Right ventricle myocardium superior (tissue), 1 donor: ENCODE data around the gene ZNF594. TPM values are rescaled to one million over a fixed set of nuclear protein-coding genes. Genes with fewer than 3 reads are reported as not detected.

ENCODE experiments used
- total RNA-seq: library from RNA; stranded (reverse); fragmentation: NEBNext Ultra II Directional; extraction: Animal tissue kit (Norgen Biotek cat#: 25700); gene quantifications from one replicate; pipeline ENCODE4 v1.2.1, GENCODE V29; 2021
- donor health status: DM: no; HTN: yes; CAD: no; lungs with severe emphysema.

Gene ZNF594
- total RNA-seq, 1 donor from 2014 or later: 5.2 TPM

Other genes with a start within 250 kb of the ZNF594 start
- gene PFN1, start 243.3 kb downstream of the ZNF594 start, total RNA-seq: 179 TPM
- gene ENO3, start 240.7 kb downstream of the ZNF594 start, total RNA-seq: 534 TPM
- gene SPAG7, start 224.1 kb downstream of the ZNF594 start, total RNA-seq: 158 TPM
- gene CAMTA2, start 204.2 kb downstream of the ZNF594 start, total RNA-seq: 29.4 TPM
- gene INCA1, start 194.3 kb downstream of the ZNF594 start, total RNA-seq: 2.8 TPM
- 720 TPM for gene KIF1C, start 193.9 kb downstream of the ZNF594 start, total RNA-seq
- gene SLC52A1, start 156.4 kb downstream of the ZNF594 start, total RNA-seq: not detected
- gene ZFP3, start 113.4 kb downstream of the ZNF594 start, total RNA-seq: 9.3 TPM
- 3.3 TPM for gene ZNF232, start 80.0 kb downstream of the ZNF594 start, total RNA-seq
- gene USP6, start 75.8 kb downstream of the ZNF594 start, total RNA-seq: not detected
- gene SCIMP, start 43.0 kb upstream of the ZNF594 start, total RNA-seq: 1.00 TPM
- 51.7 TPM for gene RABEP1, start 90.4 kb upstream of the ZNF594 start, total RNA-seq
- gene NUP88, start 227.8 kb upstream of the ZNF594 start, total RNA-seq: 39.6 TPM
- 24.8 TPM for gene RPAIN, start 228.3 kb upstream of the ZNF594 start, total RNA-seq
- gene C1QBP, start 247.3 kb upstream of the ZNF594 start, total RNA-seq: 128 TPM